Activated CD8-positive, alpha-beta T cell treated with anti-CD3 and anti-CD28 coated beads for 36 hours (primary cell): Measurements from ENCODE around the gene HS1BP3. TPM values are rescaled to one million over a fixed set of nuclear protein-coding genes. Genes with fewer than 3 reads are reported as not detected.
A peak's percentile ranks its signal among the peaks of the same experiment; 100 is the strongest.

Experiments
- ATAC-seq: fragments of 200-7000 bp; cut with Tn5 transposase; one replicate; pipeline ENCODE4 v1.10.0; 2021; ENCODE audit warnings: mild to moderate bottlenecking, moderate library complexity
- CTCF ChIA-PET: fragments of 350-600 bp; sonication (Branson Sonifier 250); formaldehyde crosslinking; loops from one replicate; lab custom pipeline; 2021; ENCODE audit warnings: antibody characterized with exemption; lab: Charles Lee
- POLR2A ChIA-PET: fragments of 350-600 bp; sonication (Branson Sonifier 250); formaldehyde crosslinking; loops from one replicate; lab custom pipeline; 2021; ENCODE audit warnings: antibody characterized with exemption; lab: Charles Lee
- DNase-seq: peaks from one replicate; pipeline ENCODE4 v3.0.0-alpha.2; 2020
- H3K27ac Mint-ChIP-seq: one replicate; pipeline ENCODE4 v1.8.0; 2021; ENCODE audit warnings: mild to moderate bottlenecking, mixed read lengths
- H3K27me3 Mint-ChIP-seq: one replicate; pipeline ENCODE4 v1.8.0; 2021; ENCODE audit warnings: mixed read lengths
- H3K36me3 Mint-ChIP-seq: one replicate; pipeline ENCODE4 v1.8.0; 2021; ENCODE audit warnings: low read depth, mixed read lengths
- H3K4me1 Mint-ChIP-seq: one replicate; pipeline ENCODE4 v1.8.0; 2021; ENCODE audit warnings: low read depth, mixed read lengths
- H3K4me3 Mint-ChIP-seq: one replicate; pipeline ENCODE4 v1.8.0; 2021; ENCODE audit warnings: mild to moderate bottlenecking, moderate library complexity, mixed read lengths
- H3K9me3 Mint-ChIP-seq: one replicate; pipeline ENCODE4 v1.8.0; 2021; ENCODE audit warnings: mixed read lengths
- CTCF ChIP-seq: fragments of 200-600 bp; IDR thresholded peaks from one replicate; pipeline ENCODE4 v1.8.0; 2022; ENCODE audit warnings: antibody characterized with exemption, mild to moderate bottlenecking
- intact Hi-C: fragments of 100-400 bp; cut with micrococcal nuclease; formaldehyde crosslinking; loops from one replicate; pipeline ENCODE4 v1.10.0; 2022
- total RNA-seq, 2 experiments: library from RNA; stranded (reverse); gene quantifications; one replicate each; pipeline ENCODE4 v1.2.3, GENCODE V29; 2021

Gene HS1BP3
- total RNA-seq, 2 experiments from 2014 or later: 6.5 to 7.9 TPM

GRCh38 chr2:20667151-20667530 is 16.2 kb upstream of the HS1BP3 start:
- Mint-ChIP-seq H3K36me3 (no peaks in the 10 kb centered on the region), H3K4me1 (peaks cover 16% of the 10 kb centered on the region), H3K4me3 (no peak overlapping the region), H3K9me3 (no peaks in the 10 kb centered on the region), H3K27me3 (peaks cover 70% of the 10 kb centered on the region), H3K27ac (no peak overlapping the region)
- intact Hi-C loops: no loop called here
- POLR2A ChIA-PET: interaction anchor here (1.6 kb wide), 1 partner anchor 11 kb away, joined by 7 read pairs; no protein-coding TSS in a partner anchor
- peak; percentile 29 for ATAC-seq
- CTCF ChIA-PET: interaction anchor here (1.1 kb wide), 1 partner anchor 11 kb away, joined by 5 read pairs; no protein-coding TSS in a partner anchor
- no peak for TF ChIP-seq CTCF
- DNase-seq: peak; percentile 17

GRCh38 chr2:20666304-20667150 is 15.6 kb upstream of the HS1BP3 start, which contains the start of gene GDF7:
GDF7 (plus strand) TSS chr2:20667144; CDS start chr2:20667240, 96 bp downstream.
- intact Hi-C loops: no loop called here
- Mint-ChIP-seq H3K4me3 (peak within 1 kb of the TSS; percentile 63), H3K36me3 (no peaks in the 10 kb centered on the region), H3K9me3 (no peaks in the 10 kb centered on the region), H3K4me1 (peaks cover 16% of the 10 kb centered on the region), H3K27me3 (peaks cover 71% of the 10 kb centered on the region), H3K27ac (no peak within 1 kb of the TSS)
- ChIA-PET POLR2A (interaction anchor here (1.5 to 1.6 kb wide), 2 partner anchors 9 to 11 kb away, joined by 3 to 7 read pairs; no protein-coding TSS in a partner anchor), CTCF (interaction anchor here (0.7 to 1.5 kb wide), 8 partner anchors 9 to 297 kb away, joined by 3 to 14 read pairs (median 4); no protein-coding TSS in a partner anchor)
- no peak for TF ChIP-seq CTCF
- ATAC-seq (peak; percentile 50), DNase-seq (peak; percentile 37)

DNA sequence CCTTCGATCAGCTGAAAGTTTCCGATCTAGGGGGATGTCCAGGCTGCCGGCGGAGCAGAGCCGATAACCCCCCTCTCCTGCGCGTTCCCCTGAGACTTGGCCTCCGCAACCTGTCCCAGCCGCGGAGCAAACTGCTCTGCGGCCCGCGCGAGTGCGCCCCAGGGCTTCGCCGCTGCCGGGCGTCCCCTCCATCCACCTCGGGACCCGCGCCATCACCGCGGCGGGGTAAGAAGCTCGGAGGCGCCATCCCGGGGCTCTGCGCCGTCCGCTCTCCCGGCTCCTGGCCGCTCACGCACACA is 15.1 kb upstream of the HS1BP3 start:
- H3K4me1 Mint-ChIP-seq: peaks cover 16% of the 10 kb centered on the region
- POLR2A ChIA-PET: interaction anchor here (1.5 to 1.6 kb wide), 2 partner anchors 9 to 10 kb away, joined by 3 to 7 read pairs; no protein-coding TSS in a partner anchor
- CTCF ChIA-PET: interaction anchor here (1.1 to 1.5 kb wide), 7 partner anchors 10 to 297 kb away, joined by 3 to 14 read pairs (median 5); no protein-coding TSS in a partner anchor
- H3K36me3 Mint-ChIP-seq: no peaks in the 10 kb centered on the region
- H3K27me3 Mint-ChIP-seq: peaks cover 69% of the 10 kb centered on the region
- H3K9me3 Mint-ChIP-seq: no peaks in the 10 kb centered on the region
- peak overlapping the region; percentile 63 for H3K4me3 Mint-ChIP-seq
- DNase-seq: no peak
- intact Hi-C loops: no loop called here
- ATAC-seq: peak; percentile 8
- TF ChIP-seq CTCF: no peak
- no peak overlapping the region for H3K27ac Mint-ChIP-seq

- POLR2A ChIA-PET: interaction anchor here (1.5 to 1.6 kb wide), 2 partner anchors 10 kb away, joined by 3 to 7 read pairs; no protein-coding TSS in a partner anchor
- CTCF ChIA-PET: interaction anchor here (1.1 to 6.6 kb wide), 7 partner anchors 10 to 298 kb away, joined by 3 to 186 read pairs (median 6); no protein-coding TSS in a partner anchor
- no peaks in the 10 kb centered on the region for H3K9me3 Mint-ChIP-seq
- intact Hi-C loops: no loop called here
- H3K4me1 Mint-ChIP-seq: peaks cover 16% of the 10 kb centered on the region
- H3K27ac Mint-ChIP-seq: no peak overlapping the region
- no peak for TF ChIP-seq CTCF
- peak; percentile 16 for DNase-seq
- H3K36me3 Mint-ChIP-seq: no peaks in the 10 kb centered on the region
- H3K4me3 Mint-ChIP-seq: peak overlapping the region; percentile 38
- ATAC-seq: no peak
- H3K27me3 Mint-ChIP-seq: peaks cover 72% of the 10 kb centered on the region
Measured at GRCh38 chr2:20665243-20666004, 14.5 kb upstream of the HS1BP3 start.
